Kidney tubule cell (primary cell): ENCODE results near the gene SEMA6C.
"Not testable (repeated sequence)": the region's sequence is repeated elsewhere in the genome, so short reads cannot be mapped to it uniquely, and the experiment has no call there.

ENCODE experiments used
- DNase-seq: peaks from one replicate; pipeline ENCODE4 v3.0.0-alpha.2; 2018; ENCODE audit warnings: low spot score

The SEMA6C gene, protein sequence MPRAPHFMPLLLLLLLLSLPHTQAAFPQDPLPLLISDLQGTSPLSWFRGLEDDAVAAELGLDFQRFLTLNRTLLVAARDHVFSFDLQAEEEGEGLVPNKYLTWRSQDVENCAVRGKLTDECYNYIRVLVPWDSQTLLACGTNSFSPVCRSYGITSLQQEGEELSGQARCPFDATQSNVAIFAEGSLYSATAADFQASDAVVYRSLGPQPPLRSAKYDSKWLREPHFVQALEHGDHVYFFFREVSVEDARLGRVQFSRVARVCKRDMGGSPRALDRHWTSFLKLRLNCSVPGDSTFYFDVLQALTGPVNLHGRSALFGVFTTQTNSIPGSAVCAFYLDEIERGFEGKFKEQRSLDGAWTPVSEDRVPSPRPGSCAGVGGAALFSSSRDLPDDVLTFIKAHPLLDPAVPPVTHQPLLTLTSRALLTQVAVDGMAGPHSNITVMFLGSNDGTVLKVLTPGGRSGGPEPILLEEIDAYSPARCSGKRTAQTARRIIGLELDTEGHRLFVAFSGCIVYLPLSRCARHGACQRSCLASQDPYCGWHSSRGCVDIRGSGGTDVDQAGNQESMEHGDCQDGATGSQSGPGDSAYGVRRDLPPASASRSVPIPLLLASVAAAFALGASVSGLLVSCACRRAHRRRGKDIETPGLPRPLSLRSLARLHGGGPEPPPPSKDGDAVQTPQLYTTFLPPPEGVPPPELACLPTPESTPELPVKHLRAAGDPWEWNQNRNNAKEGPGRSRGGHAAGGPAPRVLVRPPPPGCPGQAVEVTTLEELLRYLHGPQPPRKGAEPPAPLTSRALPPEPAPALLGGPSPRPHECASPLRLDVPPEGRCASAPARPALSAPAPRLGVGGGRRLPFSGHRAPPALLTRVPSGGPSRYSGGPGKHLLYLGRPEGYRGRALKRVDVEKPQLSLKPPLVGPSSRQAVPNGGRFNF

GRCh38 chr1:151146412-151147131, at the start of gene SEMA6C:
TSS of gene SEMA6C (minus strand) at chr1:151146631. CDS start at chr1:151142621, 4,010 bp downstream.
- DNase-seq, result peak; percentile 93

- peak; percentile 95 for DNase-seq
These were observed 48.6 kb upstream of the SEMA6C start for GRCh38 chr1:151194894-151195594.

- no peak for DNase-seq
These were observed 47.4 kb upstream of the SEMA6C start for GRCh38 chr1:151193856-151194255.

DNA sequence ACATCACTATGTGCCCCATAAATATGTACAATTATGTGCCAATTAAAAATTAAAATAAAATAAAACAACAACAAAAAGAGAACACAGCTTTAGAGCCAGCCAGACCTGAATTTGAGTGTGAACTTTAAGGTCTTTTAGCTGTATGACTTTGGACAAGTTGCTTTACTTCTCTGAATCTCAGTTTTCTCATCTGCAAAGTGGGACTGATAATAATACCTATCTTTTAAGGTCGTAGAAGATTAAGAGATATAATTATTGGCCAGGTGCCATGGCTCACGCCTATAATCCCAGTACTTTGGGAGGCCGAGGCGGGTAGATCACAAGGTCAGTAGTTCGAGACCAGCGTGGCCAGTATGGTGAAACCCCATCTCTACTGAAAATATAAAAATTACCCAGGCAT, 46.9 kb upstream of the SEMA6C start:
- DNase-seq, result no peak

GRCh38 chr1:151192047-151192446, 45.6 kb upstream of the SEMA6C start:
- no peak for DNase-seq

DNA sequence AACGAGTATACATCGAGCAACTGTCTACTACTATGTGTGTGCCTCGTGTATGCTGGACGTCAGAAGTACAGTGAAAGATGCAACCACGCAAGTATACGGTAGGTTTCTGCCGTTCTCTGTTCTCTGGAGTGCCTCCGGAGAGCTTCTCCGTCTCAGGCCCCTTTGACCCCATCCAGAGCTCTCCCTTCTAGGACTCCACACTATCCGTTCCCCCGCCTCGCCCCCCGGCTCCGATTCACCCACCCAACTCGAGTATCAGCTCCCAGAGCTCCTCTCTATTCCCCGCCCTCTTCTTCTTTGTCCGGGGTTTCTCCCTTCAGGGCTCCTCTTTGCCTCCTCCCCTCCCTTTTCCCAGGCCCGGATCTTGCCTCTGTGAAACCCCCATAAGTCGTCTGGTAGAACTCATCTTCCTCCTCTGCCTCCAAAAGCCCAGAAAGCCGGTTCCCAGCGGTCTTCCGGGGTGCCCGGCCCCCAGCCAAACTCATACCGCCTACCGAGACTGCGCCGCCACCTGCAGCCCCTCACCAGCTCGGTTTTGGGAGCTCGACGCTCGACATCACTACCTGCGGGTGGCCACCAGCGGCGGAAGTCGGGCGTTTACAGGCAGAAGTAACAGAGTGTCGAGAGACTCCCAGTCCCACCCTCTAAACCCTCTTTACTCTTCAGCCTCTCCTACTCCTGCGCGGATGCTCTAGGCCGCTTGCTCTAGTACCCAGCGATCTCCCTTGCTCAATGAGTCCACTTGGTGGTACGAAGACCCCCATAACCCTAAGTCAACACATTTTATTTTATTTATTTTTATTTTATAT, 43.4 kb upstream of the SEMA6C start, which contains the start of gene VPS72:
Gene VPS72 (minus strand): TSS at position 561 of the 809 bp plus-strand sequence. CDS start 76 bp downstream, at position 485.
- DNase-seq, result peak; percentile 93

- DNase-seq, result not testable (repeated sequence)
These were observed 42.2 kb upstream of the SEMA6C start for GRCh38 chr1:151188667-151189066.

- no peak for DNase-seq
These were observed 40.8 kb upstream of the SEMA6C start for GRCh38 chr1:151187205-151187604.

DNA sequence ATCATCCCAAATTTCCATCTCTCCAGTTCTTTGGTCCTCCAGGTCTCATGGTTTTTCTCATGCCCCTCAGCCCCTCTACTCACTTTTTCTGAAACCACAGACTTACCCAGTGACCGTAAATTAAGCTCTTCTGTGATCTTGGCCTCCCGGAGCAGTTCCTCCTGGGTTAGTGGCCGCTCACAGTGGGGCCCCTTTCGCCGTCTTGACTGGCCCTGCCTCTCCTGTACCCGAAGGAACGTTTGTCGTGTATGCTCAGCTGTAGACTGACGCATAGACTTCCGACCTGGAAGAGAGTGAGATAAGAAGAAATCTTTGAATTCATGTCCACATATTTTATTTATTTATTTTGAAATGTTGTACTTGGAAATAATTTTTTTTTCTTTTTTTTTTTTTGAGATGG, 37.8 kb upstream of the SEMA6C start:
- DNase-seq, result no peak

DNA sequence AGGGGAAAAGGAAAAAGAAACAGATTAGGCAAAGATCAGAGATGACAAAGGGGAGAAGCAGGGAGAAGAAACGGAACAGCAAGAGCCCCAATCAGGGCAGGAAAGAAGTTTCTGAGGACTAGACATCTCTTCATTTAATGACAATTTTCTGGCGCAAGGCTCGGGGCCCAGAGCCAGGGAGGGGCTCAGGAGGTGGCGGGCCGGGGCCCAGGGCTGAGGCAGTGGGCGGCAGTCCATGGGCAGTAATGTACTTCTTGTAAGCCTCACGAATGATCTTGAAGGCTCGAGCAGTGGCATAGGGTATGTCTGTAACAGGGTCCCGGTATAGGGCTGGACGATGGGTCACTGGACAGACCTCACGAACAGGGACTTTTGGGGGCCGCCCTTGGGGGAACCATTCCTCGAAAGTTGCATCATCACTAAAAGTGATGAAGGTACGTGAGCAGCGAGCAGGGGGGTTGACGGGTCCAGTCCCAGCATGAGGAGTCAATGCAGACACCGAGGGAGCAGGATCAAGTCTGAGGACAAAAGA, 30.1 kb upstream of the SEMA6C start:
- DNase-seq, result no peak

- no peak for DNase-seq
These were observed 29.4 kb upstream of the SEMA6C start, which contains the start of gene TMOD4 for GRCh38 chr1:151175863-151176262. TSS of gene TMOD4 (minus strand) at chr1:151175981. CDS start at chr1:151174875, 1,106 bp downstream.

DNA sequence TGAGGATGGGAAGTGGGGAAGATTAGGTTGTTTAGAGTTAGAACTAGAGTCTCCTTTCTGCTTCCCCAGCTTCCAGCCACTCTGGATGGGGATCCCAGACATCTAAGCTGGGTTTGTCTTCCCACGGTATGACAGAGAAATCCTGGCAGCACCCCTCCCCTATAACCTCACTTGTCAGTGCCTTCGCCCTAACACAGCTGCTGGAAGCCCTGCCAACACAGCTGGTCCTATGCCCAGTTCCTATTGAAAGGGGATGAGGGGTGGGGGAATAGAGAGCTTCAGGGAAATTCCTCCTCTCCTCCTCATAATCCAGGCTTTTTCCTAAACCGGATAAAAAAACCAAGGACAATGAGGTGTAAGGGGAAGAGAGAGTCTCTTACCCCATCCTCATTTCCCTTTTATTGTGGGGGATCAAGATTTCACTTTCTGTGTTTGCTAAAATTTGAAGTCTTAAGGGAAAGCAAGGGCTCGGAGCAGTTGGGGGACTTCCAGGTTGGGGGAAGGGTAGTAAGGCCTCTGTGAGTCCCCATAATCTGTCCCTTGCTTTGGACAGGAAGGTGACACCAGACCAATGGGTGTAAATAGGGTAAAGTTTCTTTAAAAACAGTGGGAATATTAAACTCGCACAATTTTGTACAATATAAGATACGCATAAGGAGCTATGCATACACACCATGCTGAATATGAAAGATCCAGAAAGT, 28.8 kb upstream of the SEMA6C start:
- no peak for DNase-seq

GRCh38 chr1:151171190-151171589, 24.8 kb upstream of the SEMA6C start:
- DNase-seq, result no peak

DNA sequence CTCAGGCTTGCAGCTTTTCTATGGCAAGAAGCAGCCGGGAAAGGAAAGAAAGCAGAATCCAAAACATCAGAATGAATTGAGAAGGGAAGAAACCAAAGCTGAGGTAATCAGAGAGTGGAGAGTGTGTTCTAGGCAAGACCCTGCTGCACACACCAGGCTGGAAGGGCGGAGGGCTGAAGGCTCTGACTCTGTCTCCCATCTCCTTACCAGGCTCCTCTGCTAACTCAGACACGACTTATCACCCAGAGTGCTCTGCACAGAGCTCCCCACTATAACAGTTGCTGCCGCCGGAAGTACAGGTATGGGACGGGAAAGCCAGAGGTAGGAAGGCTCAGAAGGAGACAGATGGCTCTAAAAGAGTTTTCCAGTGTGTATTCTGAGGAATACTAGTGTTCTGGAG, 20.7 kb upstream of the SEMA6C start:
- no peak for DNase-seq

- DNase-seq, result peak; percentile 70
These were observed 20.1 kb upstream of the SEMA6C start for GRCh38 chr1:151166505-151166956.

GRCh38 chr1:151165738-151166504, 19.5 kb upstream of the SEMA6C start, which contains the start of the genes LYSMD1 and SCNM1:
TSS of gene LYSMD1 (minus strand) at chr1:151165902. CDS start at chr1:151165258, 644 bp downstream.
TSS of gene SCNM1 (plus strand) at chr1:151166144. CDS start at chr1:151166153, 9 bp downstream.
- DNase-seq, result peak; percentile 99

- peak; percentile 45 for DNase-seq
These were observed 18.9 kb upstream of the SEMA6C start for GRCh38 chr1:151165281-151165737.

- DNase-seq, result no peak
These were observed 18.4 kb upstream of the SEMA6C start for GRCh38 chr1:151164732-151165280.
